Ovary (tissue), 3 donors: ENCODE results near the gene NOTCH1.

Experiments used
- EP300 ChIP-seq: sonication (generic); formaldehyde crosslinking; IDR thresholded peaks from one replicate; pipeline ENCODE4 v1.6.1; 2017; ENCODE audit warnings: antibody characterized with exemption
- POLR2A ChIP-seq: fragments of 450-650 bp; IDR thresholded peaks from one replicate; pipeline ENCODE4 v1.6.1; 2017; ENCODE audit warnings: antibody characterized with exemption, mild to moderate bottlenecking, moderate library complexity
- TF ChIP-seq, protein P1 (sequence below), 3 donors: fragments of 450-650 bp in 2 of 3; fragments of 200-600 bp in 1 of 3; IDR thresholded peaks; one replicate each; pipeline versions ENCODE4 v1.5.1 to v1.8.0; 2016 to 2022; ENCODE audit warnings: antibody characterized with exemption in 3 of 3, mild to moderate bottlenecking in 1 of 3
- donor health status: DM: no; HTN: no; CAD: no.

DNA sequence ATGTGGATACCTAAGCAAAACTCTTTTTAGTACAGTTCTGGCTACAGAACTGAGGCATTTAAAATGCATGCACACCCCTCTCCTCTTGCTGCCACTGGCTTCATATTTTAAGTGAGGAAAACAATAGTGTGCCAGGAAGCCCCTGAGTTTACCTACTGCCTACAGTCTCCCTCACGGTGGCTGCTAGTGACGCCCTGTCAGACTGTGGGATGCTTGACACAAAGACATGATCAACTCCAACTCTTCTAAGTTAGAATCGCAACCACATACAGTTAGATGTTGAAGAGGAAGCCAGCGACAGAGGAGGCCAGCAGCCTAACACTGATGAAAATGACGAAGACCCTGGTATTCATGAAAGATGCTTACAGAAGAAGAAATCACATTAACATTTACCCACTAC lies 64.3 kb downstream of the NOTCH1 start:
- TF ChIP-seq POLR2A = no peak
- TF ChIP-seq, protein P1, sequence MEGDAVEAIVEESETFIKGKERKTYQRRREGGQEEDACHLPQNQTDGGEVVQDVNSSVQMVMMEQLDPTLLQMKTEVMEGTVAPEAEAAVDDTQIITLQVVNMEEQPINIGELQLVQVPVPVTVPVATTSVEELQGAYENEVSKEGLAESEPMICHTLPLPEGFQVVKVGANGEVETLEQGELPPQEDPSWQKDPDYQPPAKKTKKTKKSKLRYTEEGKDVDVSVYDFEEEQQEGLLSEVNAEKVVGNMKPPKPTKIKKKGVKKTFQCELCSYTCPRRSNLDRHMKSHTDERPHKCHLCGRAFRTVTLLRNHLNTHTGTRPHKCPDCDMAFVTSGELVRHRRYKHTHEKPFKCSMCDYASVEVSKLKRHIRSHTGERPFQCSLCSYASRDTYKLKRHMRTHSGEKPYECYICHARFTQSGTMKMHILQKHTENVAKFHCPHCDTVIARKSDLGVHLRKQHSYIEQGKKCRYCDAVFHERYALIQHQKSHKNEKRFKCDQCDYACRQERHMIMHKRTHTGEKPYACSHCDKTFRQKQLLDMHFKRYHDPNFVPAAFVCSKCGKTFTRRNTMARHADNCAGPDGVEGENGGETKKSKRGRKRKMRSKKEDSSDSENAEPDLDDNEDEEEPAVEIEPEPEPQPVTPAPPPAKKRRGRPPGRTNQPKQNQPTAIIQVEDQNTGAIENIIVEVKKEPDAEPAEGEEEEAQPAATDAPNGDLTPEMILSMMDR (IDR thresholded peaks at IDR 0.05) = no peak
- no peak for TF ChIP-seq EP300
